HG03175 (cell line): ENCODE measurements around the gene EYS.
A peak's percentile ranks its signal among the peaks of the same experiment; 100 is the strongest.
"Not testable (repeated sequence)": the region's sequence is repeated elsewhere in the genome, so short reads cannot be mapped to it uniquely, and the experiment has no call there.

ENCODE experiments used
- ATAC-seq: cut with Tn5 transposase; IDR thresholded peaks from one replicate; pipeline ENCODE4 v1.9.1; 2021; ENCODE audit warnings: mild to moderate bottlenecking, moderate library complexity; ENCODE audit not compliant: unreplicated experiment

Gene EYS

DNA sequence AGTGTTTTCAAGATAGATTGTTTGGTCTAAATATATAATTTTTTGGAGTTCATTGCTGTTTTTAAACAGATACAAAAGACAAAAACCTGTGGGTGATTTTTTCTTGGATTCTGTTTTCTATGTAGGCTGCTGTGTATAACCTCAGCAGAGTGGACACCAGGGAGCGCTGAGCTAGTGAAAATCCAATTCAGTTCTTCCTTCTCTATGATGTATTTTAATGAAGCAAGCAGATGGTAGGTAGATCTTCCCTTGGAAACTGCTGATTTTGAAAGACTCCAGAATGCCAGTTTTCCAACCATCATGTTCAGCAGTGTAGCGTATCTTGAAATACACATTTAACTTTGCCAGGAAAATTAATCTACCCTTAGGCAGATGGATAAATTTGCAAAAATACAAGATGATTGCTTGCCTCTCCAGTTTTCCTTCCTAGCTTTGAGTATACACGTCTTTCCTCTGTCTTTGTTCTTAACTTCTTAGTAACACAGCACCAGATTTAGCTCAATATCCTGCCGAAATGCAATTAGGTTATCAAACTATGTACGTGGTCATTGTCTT is 1893.4 kb downstream of the EYS start:
- ATAC-seq = no peak

DNA sequence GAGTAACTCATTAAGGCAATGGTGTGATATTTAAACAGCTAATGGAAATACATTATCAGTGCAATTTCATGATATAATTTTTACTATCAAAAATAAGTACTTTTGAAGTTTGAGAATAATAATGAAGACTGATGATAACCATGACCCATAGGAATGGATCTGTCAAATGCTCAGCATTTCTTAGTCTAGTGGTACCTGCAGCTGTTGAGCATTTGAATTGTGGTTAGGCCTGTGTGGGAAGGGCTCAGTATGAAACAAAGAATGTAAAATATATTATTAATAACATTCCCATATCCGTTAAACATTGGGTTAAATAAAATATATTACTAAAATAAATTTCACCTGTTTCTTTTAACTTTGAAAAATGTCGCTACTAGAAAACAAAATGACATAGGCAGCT is 1898.5 kb downstream of the EYS start:
- no peak for ATAC-seq

- ATAC-seq = no peak
Measured at GRCh38 chr6:63807056-63807455, 1900.0 kb downstream of the EYS start.

DNA sequence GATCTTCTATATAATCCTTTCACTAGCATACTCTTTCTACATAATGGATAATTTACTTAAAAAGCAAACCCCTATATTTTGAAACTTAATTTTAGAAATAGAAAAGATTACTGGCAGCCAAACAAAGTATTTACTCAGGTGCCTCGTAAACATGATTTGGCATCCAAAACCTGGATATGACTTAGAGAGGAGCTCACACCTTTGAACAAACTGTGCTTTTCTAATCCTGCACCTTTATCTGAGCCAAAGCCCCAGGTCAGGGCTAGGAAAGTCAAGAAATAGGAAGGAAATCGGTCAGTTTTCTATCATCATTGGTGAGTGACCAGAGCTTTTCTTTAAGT is 1900.5 kb downstream of the EYS start:
- ATAC-seq = no peak

- no peak for ATAC-seq
Measured at GRCh38 chr6:63805808-63806572, 1901.0 kb downstream of the EYS start.

- no peak for ATAC-seq
Measured at GRCh38 chr6:63805345-63805744, 1901.7 kb downstream of the EYS start.

DNA sequence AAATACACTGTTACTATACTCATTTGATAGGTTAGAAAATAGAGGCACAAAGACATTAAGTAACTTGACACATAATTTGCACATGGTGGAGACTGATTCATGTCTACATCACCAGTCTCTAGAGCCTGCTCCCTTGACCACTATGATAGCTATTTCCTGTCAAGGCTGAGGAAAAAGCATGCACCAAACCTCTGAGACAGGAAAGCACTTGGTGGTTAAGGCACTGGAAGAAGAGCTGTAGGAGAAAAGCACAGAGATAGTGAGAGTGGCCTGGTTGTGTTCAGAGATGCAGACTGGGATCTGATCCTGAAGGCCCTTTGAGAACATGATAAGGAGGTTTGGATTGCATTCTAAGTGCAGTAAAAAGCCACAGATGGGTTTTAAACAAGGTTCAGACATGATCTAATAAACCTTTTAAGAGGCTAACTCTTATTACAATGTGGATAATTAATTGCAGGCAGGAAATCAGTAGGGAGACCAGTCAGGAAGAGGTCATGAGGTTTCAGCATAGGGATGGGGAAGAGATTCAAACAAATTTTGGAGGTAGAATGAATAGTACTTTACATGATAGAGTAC is 1902.6 kb downstream of the EYS start:
- ATAC-seq = no peak

- ATAC-seq = no peak
Measured at GRCh38 chr6:63803371-63803770, 1903.7 kb downstream of the EYS start.

DNA sequence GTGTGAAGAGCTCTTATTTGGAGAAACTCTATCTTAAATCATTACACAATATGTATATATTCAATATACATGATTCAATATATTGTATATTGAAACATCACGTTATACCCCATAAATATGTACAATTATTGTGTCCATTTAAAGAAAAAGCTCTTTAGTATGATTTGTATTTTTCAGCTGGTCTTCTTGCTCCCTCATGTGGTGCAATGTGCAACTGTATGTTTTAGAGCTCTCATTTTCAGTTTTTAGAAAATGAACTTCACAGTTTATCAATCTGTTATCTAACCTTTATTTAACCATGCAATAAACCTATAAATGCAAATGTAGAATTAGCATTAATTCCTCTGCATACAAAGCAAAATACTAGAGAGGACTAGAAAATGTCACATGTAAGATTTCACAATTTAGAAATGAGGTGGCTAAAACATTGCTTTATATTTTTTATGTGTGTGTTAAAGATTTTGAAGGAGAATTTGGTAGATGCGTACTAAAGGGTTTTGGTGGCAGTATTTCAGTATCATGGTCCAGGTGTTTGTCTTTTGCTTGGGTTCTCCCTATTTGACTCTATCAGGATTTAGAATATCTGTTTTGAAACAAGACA is 1904.3 kb downstream of the EYS start:
- no peak for ATAC-seq

GRCh38 chr6:63800386-63800785 is 1906.6 kb downstream of the EYS start:
- not testable (repeated sequence) for ATAC-seq

GRCh38 chr6:63799813-63800212 is 1907.2 kb downstream of the EYS start:
- no peak for ATAC-seq

DNA sequence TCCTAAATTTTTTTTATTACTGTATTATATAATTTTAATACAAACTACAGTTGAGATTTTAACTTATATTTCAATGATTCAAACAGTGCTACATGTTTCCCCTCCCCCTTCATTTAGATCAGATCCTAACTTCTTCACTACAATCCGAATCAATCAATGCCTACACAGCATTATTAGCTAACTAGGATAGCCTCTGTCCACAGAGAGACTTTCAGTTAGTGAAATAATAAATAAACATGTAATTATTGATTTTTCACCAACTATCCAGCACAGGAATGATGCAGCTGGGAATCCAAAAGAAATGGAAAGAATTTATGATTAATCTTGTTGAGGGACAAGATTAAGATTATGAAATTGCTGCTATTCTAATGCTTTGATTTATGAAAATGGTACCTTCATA is 1907.7 kb downstream of the EYS start:
- no peak for ATAC-seq

- ATAC-seq = no peak
Measured at GRCh38 chr6:63798378-63798777, 1908.6 kb downstream of the EYS start.

GRCh38 chr6:63797721-63798120 is 1909.3 kb downstream of the EYS start:
- no peak for ATAC-seq

DNA sequence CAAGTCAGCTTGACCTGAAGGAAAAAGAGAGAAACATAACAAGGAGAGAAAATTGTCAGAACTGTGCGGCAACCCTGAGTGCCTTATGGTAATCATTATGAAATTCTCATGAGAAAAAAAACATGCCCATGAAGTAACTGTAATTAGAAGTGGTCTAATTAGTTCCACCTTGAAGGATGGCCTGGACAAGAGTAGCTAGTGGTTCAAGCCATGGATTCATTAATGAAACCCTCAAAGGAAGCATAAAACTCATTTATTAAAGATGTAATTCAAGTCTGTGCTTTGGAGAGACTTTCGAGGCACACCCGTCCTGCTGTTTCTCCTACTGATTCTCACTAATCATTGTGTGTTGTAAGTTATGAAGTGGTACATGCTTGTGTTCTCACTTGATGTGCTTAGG is 1911.2 kb downstream of the EYS start:
- ATAC-seq = no peak

DNA sequence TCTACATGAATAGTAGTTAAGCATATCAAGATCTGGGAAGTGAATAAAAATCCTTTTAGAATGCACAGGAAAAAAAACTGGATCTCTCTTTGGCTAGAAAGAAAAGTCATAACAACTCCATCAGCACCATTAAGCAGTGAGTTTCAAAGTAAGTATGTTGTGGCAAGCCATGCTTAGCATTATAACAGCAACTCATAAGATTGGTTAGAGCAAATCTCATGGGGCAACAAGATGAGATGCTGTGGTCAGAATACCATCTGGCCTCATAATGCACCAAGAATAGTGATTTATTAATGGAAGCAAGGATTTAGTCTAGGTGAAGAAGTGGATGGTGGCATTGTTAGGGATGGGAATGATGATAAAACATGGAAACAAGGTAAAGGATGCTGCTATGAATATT is 1912.0 kb downstream of the EYS start:
- ATAC-seq = no peak

DNA sequence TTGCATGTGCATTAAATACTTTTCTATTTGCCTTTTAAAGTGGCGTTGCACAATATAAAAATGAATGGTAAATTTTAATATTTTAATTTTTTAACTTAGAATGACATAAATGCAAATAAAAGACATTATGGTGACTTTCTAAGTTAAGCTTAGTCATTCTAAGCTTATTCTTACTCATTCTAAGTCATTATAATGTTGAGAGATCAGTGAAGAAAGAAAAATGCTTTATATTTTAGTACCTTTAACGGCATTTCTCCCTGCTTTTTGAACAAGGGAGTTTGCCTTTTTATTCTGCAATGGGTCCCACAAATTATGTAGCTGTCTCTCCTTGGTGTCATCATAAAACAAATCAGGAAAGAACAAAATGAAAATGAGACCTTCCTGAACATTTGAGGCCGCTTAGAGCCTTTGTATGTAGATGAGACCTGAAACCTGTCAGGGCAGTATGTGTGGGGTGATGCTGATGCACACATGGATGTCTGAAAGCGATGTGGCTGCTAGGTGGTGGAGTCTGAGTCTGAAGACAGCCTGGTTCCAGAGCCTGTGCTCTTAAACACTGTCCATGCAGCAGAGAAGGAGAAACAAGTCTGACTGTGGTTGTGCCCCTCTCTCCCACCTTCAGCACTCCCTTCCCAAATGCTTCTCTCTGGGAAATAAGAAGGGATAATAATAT is 1913.4 kb downstream of the EYS start:
- peak; percentile 42 for ATAC-seq

DNA sequence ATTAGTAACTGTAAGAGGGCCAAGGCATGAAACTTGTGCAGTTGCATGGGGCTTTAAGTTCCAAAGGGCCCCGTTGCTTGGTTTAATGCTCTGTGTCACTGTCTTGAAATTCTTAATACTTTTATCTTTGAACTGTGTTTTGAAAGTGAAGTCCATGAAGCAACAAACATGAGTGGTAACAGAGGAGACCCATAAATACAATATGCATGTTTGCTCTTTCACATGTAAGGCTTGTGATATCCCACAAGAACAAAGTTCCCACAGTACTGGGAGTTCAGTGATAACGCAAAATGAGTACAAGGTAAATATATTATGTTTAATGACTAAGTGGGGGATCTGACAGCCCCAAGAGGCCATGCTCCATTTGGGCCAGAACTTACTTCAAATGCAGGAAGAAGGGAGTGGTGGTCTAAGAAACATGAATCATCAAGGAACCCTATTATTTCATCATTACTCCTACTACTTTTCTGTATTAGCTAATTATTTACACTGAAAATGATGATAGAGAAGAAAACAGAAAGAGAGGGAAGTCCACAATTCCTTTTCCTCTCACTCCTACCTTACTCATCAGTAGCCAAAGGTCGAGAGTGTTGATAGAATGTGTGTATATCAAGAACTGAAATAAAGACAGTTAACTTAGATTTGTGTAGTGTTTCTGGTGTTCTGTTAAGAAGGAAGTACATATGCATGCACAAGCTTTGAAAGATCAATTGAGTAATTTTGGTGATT is 1914.1 kb downstream of the EYS start:
- ATAC-seq = no peak

DNA sequence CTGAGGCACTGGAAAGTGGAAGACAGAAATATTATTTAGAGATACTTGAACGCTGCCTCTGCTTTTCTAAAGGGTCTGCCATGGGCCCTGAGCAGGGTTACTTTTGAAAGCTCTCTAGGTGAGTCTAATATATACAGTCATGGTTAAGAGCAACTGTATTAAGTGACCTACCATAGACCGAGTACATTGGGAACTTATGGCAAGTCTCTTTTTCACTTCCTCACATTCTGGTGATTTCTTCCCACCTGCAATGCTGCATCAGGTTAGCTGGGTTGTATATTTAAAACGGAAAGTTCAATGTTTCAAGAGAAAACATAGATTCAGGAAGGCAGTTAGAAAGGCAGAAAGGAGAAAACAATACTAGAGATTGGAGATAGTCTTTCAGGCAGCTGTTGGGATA is 1916.7 kb downstream of the EYS start:
- ATAC-seq = peak; percentile 52

DNA sequence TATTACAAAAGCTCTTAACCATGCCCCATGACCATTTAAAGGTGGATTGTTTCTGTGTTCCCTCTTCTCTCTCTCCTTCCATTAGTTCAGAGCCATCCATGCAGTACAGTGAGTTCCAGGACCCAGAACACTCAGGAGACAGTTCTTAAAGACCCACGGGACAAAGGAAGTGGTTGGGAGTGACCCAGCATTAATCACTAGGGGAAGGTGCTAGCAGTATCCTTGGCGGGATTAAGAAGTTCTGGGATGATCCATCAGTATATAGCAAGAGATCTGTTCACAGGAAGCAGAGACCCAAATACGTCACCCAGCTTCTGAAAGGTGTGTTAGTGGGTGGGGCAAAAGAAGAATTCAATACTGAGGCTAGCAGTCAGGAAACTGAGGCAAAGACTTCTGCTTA is 1917.3 kb downstream of the EYS start:
- no peak for ATAC-seq

- ATAC-seq = no peak
Measured at GRCh38 chr6:63788569-63788968, 1918.5 kb downstream of the EYS start.
